Vagina (tissue), 2 donors: Measurements from ENCODE around the gene RHOH.

Experiments
- CTCF ChIP-seq, 3 experiments: fragments of 450-650 bp in 2 of 3; fragments of 200-600 bp in 1 of 3; sonication (generic) in 1 of 3; IDR thresholded peaks; one replicate each; pipeline ENCODE4 v1.5.1; 2017 to 2019; ENCODE audit warnings: antibody characterized with exemption in 3 of 3, mild to moderate bottlenecking in 2 of 3, moderate library complexity in 2 of 3
- POLR2A ChIP-seq, 2 donors: fragments of 450-650 bp; IDR thresholded peaks; one replicate each; pipeline ENCODE4 v1.6.1; 2017; ENCODE audit warnings: antibody characterized with exemption in 2 of 2, mild to moderate bottlenecking in 2 of 2, moderate library complexity in 2 of 2

GRCh38 chr4:40240040-40240653, 43.3 kb downstream of the RHOH start:
- TF ChIP-seq CTCF (IDR thresholded peaks at IDR 0.05) (no peak), POLR2A (IDR thresholded peaks at IDR 0.05) (no peak)
